OCI-LY7 (cell line): Measurements from ENCODE around the gene XYLT1. TPM values are rescaled to one million over a fixed set of nuclear protein-coding genes. Genes with fewer than 3 reads are reported as not detected.

Source experiments
- BruUV-seq: library from RNA; stranded (reverse); fragments of 400-500 nt; replicated peaks from 2 replicates; lab custom pipeline; 2021; lab: Mats Ljungman, UMichigan
- CTCF ChIA-PET: fragments of 300-600 bp; sonication (Branson Sonifier 250); formaldehyde crosslinking; loops from one replicate; lab custom pipeline; 2022; ENCODE audit warnings: antibody characterized with exemption; ENCODE audit not compliant: unreplicated experiment; lab: Charles Lee
- POLR2A ChIA-PET: fragments of 300-600 bp; sonication (Branson Sonifier 250); formaldehyde crosslinking; loops from one replicate; lab custom pipeline; 2022; ENCODE audit warnings: antibody characterized with exemption; lab: Charles Lee
- DNase-seq: peaks from one replicate; pipeline ENCODE4 v3.0.0-alpha.2; 2015; ENCODE audit warnings: low spot score
- H2AFZ ChIP-seq: fragments of 200-600 bp; sonication (generic), shearing (Covaris generic); 2 replicates; pipeline ENCODE4 v1.6.1; 2014; ENCODE audit warnings: mild to moderate bottlenecking, antibody characterized with exemption, low read length, moderate library complexity
- H3K27ac ChIP-seq: fragments of 200-600 bp; sonication (generic); 2 replicates; pipeline ENCODE4 v1.5.1; 2014; ENCODE audit warnings: mixed run types, low read depth, mild to moderate bottlenecking, moderate library complexity, low read length, inconsistent platforms; ENCODE audit not compliant: poor library complexity, severe bottlenecking
- H3K36me3 ChIP-seq: fragments of 200-600 bp; sonication (generic); 2 replicates; pipeline ENCODE4 v1.6.1; 2014; ENCODE audit warnings: mild to moderate bottlenecking, antibody characterized with exemption, low read length, moderate library complexity, mixed read lengths; ENCODE audit not compliant: insufficient read depth
- H3K4me1 ChIP-seq: fragments of 200-600 bp; sonication (generic); 2 replicates; pipeline ENCODE4 v1.5.1; 2014; ENCODE audit warnings: mild to moderate bottlenecking, low read length; ENCODE audit not compliant: insufficient read depth, poor library complexity, severe bottlenecking
- H3K4me2 ChIP-seq: fragments of 200-600 bp; sonication (generic); 2 replicates; pipeline ENCODE4 v1.6.1; 2014; ENCODE audit warnings: mild to moderate bottlenecking, low read length
- H3K4me3 ChIP-seq: fragments of 200-600 bp; sonication (generic); 2 replicates; pipeline ENCODE4 v1.5.1; 2014; ENCODE audit warnings: mild to moderate bottlenecking, low read depth, low read length; ENCODE audit not compliant: poor library complexity, severe bottlenecking
- H3K79me2 ChIP-seq: fragments of 200-600 bp; sonication (generic); 2 replicates; pipeline ENCODE4 v1.6.1; 2016; ENCODE audit warnings: low read depth, mild to moderate bottlenecking, low read length, moderate library complexity, mixed read lengths; ENCODE audit not compliant: insufficient read depth
- H3K9me2 ChIP-seq: fragments of 200-600 bp; sonication (generic); 2 replicates; pipeline ENCODE4 v1.6.1; 2016; ENCODE audit warnings: mild to moderate bottlenecking, low read length, mixed read lengths; ENCODE audit not compliant: insufficient read depth
- H3K9me3 ChIP-seq: fragments of 200-600 bp; sonication (generic); 2 replicates; pipeline ENCODE4 v1.6.1; 2014; ENCODE audit warnings: mild to moderate bottlenecking, mixed run types, low read length, mixed read lengths
- H4K20me1 ChIP-seq: fragments of 200-600 bp; sonication (generic); 2 replicates; pipeline ENCODE4 v1.6.1; 2014; ENCODE audit warnings: mild to moderate bottlenecking, antibody characterized with exemption, low read length, moderate library complexity, mixed read lengths; ENCODE audit not compliant: insufficient read depth
- EZH2phosphoT487 ChIP-seq: fragments of 200-600 bp; sonication (generic); IDR thresholded peaks from 2 replicates; pipeline ENCODE4 v1.6.1; 2018; ENCODE audit warnings: low read depth, borderline replicate concordance, mild to moderate bottlenecking, mixed run types, antibody characterized with exemption, low read length, moderate library complexity, mixed read lengths
- intact Hi-C: fragments of 100-400 bp; cut with micrococcal nuclease; formaldehyde crosslinking; loops from one replicate; pipeline ENCODE4 v1.10.0; 2022; ENCODE audit not compliant: unreplicated experiment
- total RNA-seq, 2 experiments: library from RNA; depleted of rRNA in 1 of 2; stranded (reverse); fragments of >200 nt in 1 of 2; shearing (Covaris generic) in 1 of 2; gene quantifications; 2 replicates each; pipeline ENCODE4 v1.2.3, GENCODE V29; 2014 to 2022
- TF ChIP-seq, protein P1 (sequence below): fragments of 200-600 bp; sonication (generic); conservative IDR thresholded peaks from 2 replicates; pipeline ENCODE4 v1.5.1; 2014; ENCODE audit warnings: mild to moderate bottlenecking, antibody characterized with exemption, low read length, moderate library complexity, mixed read lengths

The XYLT1 gene
- total RNA-seq, 2 experiments from 2014 or later = 36.3 to 50.0 TPM

DNA sequence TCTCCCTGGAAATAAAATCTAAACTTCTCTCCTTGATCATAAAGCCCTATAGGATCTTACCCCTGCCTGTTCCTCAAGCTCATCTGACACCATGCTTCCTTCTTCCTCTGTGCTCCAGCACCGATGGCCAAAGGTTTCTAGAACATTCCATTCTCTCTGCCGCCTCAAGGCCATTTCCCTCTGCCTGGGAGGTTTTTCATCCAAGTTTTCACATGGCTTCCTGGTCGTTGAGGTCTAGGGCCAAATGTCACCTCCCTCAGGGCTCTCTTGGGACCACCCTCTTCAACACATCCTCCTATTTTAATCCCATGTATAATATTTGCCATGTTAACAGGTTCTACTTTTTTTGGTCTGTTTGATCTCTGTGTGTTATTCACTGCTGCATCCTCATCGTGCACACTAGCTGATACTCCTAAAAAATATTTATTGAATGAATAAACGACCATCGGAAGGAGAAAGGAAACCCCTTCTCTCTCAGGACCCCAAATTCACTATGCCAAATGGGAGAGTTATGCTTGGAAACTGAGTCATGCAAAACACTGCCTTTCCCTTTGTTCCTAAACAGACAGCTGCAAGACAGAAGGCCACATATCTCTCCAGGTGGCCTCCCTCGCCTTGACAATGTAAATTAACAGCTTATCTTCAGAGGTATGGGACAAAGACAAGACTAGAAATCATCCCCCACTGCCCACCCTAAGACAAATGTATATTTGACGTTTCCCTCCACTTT lies 78.5 kb downstream of the XYLT1 start:
- Histone ChIP-seq H3K4me1 (peaks cover 8% of the 10 kb centered on the region), H4K20me1 (0 out of 2 replicates have a peak, but pooled peaks cover 4% of the 10 kb centered on the region), H2AFZ (no peak overlapping the region), H3K4me2 (no peak overlapping the region), H3K9me2 (no peaks in the 10 kb centered on the region), H3K27ac (no peak overlapping the region), H3K4me3 (no peak overlapping the region), H3K79me2 (no peaks in the 10 kb centered on the region), H3K36me3 (peaks cover 7% of the 10 kb centered on the region; the same call in 1 of the 2 replicates), H3K9me3 (no peaks in the 10 kb centered on the region)
- TF ChIP-seq, protein P1, sequence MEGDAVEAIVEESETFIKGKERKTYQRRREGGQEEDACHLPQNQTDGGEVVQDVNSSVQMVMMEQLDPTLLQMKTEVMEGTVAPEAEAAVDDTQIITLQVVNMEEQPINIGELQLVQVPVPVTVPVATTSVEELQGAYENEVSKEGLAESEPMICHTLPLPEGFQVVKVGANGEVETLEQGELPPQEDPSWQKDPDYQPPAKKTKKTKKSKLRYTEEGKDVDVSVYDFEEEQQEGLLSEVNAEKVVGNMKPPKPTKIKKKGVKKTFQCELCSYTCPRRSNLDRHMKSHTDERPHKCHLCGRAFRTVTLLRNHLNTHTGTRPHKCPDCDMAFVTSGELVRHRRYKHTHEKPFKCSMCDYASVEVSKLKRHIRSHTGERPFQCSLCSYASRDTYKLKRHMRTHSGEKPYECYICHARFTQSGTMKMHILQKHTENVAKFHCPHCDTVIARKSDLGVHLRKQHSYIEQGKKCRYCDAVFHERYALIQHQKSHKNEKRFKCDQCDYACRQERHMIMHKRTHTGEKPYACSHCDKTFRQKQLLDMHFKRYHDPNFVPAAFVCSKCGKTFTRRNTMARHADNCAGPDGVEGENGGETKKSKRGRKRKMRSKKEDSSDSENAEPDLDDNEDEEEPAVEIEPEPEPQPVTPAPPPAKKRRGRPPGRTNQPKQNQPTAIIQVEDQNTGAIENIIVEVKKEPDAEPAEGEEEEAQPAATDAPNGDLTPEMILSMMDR = no peak
- TF ChIP-seq EZH2phosphoT487 = no peak
- no peak for DNase-seq
- ChIA-PET POLR2A (no interaction called here), CTCF (no interaction called here)
- intact Hi-C loops = no loop called here
- BruUV-seq = no TSS peak

DNA sequence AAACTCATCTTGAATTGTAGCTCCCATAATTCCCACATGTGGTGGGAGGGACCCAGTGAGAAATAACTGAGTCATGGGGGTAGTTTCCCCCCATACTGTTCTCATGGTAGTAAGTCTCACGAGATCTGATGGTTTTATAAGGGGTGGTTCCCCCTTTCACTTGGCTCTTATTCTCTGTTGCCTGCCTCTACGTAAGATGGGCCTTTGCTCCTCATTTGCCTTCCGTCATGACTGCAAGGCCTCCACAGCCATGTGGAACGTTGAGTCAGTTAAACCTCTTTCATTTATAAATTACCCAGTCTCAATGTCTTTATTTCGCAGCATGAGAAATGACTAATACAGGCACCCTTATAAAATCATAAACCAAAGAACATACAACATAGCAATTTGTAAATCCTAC lies 79.0 kb downstream of the XYLT1 start:
- no TSS peak for BruUV-seq
- no peak for TF ChIP-seq EZH2phosphoT487
- TF ChIP-seq, protein P1 = no peak
- DNase-seq = no peak
- Histone ChIP-seq H3K9me3 (no peaks in the 10 kb centered on the region), H3K36me3 (peaks cover 7% of the 10 kb centered on the region; the same call in 1 of the 2 replicates), H3K9me2 (no peaks in the 10 kb centered on the region), H3K4me3 (no peak overlapping the region), H3K4me1 (peaks cover 2% of the 10 kb centered on the region), H2AFZ (no peak overlapping the region), H3K27ac (no peak overlapping the region), H3K4me2 (no peak overlapping the region), H4K20me1 (0 out of 2 replicates have a peak, but pooled peaks cover 4% of the 10 kb centered on the region), H3K79me2 (no peaks in the 10 kb centered on the region)
- ChIA-PET CTCF (no interaction called here), POLR2A (no interaction called here)
- intact Hi-C loops = no loop called here

DNA sequence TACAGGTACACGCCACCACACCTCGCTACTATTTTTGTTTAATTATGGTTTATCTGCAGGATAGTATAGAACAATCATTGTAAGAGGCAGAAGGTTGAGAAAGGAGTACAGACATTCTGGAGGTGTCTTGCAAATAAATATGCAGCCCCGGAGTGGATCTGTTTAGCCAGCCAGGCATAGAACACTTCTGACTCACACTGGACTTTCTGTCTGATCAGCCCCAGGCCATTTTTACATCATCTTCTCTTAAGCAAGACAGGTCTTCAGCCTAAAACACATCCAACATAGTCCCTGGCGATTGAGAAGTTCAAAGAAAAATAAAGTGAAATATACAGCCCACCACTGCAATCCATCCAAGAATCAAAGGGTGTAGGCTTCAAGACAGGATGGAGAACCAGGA lies 81.4 kb downstream of the XYLT1 start:
- intact Hi-C loops = no loop called here
- H3K79me2 ChIP-seq = no peaks in the 10 kb centered on the region

More for the DNA sequence above, 81.4 kb downstream of the XYLT1 start:
- no peaks in the 10 kb centered on the region for H3K4me1 ChIP-seq
- no TSS peak for BruUV-seq
- no peak for DNase-seq
- ChIA-PET POLR2A (no interaction called here), CTCF (no interaction called here)
- H3K4me2 ChIP-seq = no peak overlapping the region
- H3K9me3 ChIP-seq = no peaks in the 10 kb centered on the region
- H3K4me3 ChIP-seq = no peak overlapping the region
- no peaks in the 10 kb centered on the region for H3K9me2 ChIP-seq
- no peak for TF ChIP-seq EZH2phosphoT487
- TF ChIP-seq, protein P1 = no peak
- H4K20me1 ChIP-seq = peaks cover 4% of the 10 kb centered on the region; the same call in 1 of the 2 replicates
- H3K27ac ChIP-seq = no peak overlapping the region
- 0 out of 2 replicates have a peak, but pooled peaks cover 2% of the 10 kb centered on the region for H3K36me3 ChIP-seq
- H2AFZ ChIP-seq = no peak overlapping the region
